ENCODE data around the gene DFFA. TPM values are rescaled to one million over a fixed set of nuclear protein-coding genes. Genes with fewer than 3 reads are reported as not detected.

DFFA gene
- total RNA-seq, 2 donors from 2014 or later = 14.8 to 16.4 TPM

DNA sequence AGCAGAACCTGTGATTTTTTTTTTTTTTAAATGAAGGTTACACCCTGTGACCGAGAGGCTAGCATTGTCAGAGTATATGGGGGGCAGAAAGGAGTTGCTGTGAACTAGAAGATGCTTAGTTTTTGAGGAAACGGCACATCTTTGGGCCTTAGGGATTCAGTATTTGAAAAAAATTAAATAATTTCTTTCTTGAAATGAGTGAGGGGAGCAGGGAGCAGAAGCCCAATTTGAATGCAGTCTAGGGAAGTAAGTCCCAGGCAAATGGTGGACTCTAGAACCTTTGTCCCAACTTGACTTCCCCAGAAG, 45.3 kb upstream of the DFFA start:
- Histone ChIP-seq H3K36me3 (no peaks in the 10 kb centered on the region), H3K4me1 (ENCODE audit: control insufficient read depth in 1 of 2, low read depth in 2 of 2) (peaks cover 0 to 9% of the 10 kb centered on the region in 2 donors), H3K27ac (no peak overlapping the region), H3K27me3 (replicated peaks; ENCODE audit: insufficient read depth) (no peaks in the 10 kb centered on the region), H3K9me3 (no peaks in the 10 kb centered on the region), H3K4me3 (no peak overlapping the region)
- DNase-seq (ENCODE audit: low spot score) (no peak), ATAC-seq (ENCODE audit: insufficient number of reproducible peaks, low FRiP score, low read depth) (no peak)
- TF ChIP-seq, protein P1, sequence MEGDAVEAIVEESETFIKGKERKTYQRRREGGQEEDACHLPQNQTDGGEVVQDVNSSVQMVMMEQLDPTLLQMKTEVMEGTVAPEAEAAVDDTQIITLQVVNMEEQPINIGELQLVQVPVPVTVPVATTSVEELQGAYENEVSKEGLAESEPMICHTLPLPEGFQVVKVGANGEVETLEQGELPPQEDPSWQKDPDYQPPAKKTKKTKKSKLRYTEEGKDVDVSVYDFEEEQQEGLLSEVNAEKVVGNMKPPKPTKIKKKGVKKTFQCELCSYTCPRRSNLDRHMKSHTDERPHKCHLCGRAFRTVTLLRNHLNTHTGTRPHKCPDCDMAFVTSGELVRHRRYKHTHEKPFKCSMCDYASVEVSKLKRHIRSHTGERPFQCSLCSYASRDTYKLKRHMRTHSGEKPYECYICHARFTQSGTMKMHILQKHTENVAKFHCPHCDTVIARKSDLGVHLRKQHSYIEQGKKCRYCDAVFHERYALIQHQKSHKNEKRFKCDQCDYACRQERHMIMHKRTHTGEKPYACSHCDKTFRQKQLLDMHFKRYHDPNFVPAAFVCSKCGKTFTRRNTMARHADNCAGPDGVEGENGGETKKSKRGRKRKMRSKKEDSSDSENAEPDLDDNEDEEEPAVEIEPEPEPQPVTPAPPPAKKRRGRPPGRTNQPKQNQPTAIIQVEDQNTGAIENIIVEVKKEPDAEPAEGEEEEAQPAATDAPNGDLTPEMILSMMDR (IDR thresholded peaks at IDR 0.05) = no peak

DNA sequence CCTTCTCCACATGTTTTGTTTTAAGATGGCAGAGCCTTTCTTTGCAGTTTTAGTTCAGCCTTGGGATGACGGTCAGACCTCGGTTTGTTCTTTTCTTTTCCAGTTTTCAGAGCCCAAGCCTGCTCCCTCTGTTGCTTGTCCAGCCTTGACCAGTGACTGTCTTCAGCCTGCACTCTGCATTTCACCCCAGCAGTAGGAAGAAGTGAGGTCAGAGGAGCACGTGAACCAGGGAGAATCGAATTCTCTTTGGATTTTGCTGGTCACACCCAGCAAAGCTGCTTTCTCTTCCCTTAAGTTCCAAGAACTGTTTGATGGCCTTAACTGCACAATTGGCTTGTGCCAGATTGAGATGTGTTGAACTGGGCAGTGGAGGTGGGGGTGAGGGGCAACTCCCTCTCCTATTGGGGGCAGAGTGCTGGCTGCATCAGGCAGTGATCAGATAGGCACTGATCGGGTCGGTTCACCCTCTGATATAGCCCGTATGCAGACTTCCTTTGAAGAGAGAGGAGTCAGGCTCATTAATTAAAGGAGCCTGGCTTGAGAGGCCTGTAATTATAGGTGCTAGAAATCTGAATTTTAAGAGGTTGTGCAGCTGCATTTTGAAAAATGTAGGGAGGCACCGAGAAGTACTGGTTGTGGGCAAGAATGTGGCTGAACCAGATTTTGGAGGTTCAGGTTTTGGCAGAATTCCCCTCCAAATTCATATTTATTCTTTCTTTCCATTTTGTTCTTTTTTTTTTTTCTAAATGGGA, 44.8 kb upstream of the DFFA start:
- H3K27ac ChIP-seq = no peak overlapping the region
- no peak for ATAC-seq (ENCODE audit: insufficient number of reproducible peaks, low FRiP score, low read depth)
- TF ChIP-seq, protein P1 (IDR thresholded peaks at IDR 0.05) = no peak
- no peaks in the 10 kb centered on the region for H3K9me3 ChIP-seq
- H3K27me3 ChIP-seq (replicated peaks; ENCODE audit: insufficient read depth) = no peaks in the 10 kb centered on the region
- H3K4me3 ChIP-seq = no peak overlapping the region
- DNase-seq (ENCODE audit: low spot score) = no peak
- H3K4me1 ChIP-seq (ENCODE audit: control insufficient read depth in 1 of 2, low read depth in 2 of 2) = peaks cover 0 to 9% of the 10 kb centered on the region in 2 donors
- no peaks in the 10 kb centered on the region for H3K36me3 ChIP-seq

DNA sequence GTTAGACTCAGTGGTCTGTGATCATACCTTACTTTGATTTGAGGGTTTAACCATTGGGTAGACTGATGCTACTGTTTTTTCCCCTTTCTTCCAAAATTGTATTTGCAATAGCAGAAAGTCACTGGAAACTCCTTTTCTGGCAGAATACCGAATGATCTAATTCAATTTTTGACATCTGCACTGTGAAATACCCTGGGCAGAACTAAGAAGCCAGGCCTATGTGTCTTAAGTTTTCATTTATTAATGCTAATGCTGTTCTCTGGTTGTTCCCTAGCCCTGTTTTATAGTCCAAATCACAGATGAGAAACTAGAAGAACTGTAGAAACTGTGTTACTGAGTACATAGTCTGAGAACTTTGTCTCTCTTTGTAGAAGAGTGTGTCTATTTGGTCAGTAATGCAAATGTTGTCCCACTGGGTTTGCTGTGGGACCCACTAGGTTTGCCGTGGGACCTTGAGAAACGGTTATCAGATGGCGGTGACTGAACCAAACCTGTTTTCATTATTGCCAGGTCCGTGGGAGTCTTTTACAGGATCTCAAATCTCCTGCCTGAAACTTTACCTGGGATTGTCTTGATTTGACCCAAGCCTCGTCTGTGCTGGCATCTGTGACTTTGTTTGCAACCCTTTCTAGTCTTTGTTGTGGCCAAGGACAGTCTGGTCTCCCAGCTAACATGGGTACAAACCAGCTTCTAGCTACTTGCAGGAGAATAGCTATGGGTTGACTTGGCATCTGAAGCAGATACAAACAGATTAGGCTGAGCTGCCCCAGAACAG, 43.8 kb upstream of the DFFA start:
- Histone ChIP-seq H3K27ac (no peak overlapping the region), H3K36me3 (no peaks in the 10 kb centered on the region), H3K27me3 (replicated peaks; ENCODE audit: insufficient read depth) (no peaks in the 10 kb centered on the region), H3K4me1 (ENCODE audit: control insufficient read depth in 1 of 2, low read depth in 2 of 2) (peaks cover 1 to 15% of the 10 kb centered on the region in 2 donors), H3K4me3 (no peak overlapping the region), H3K9me3 (no peaks in the 10 kb centered on the region)
- TF ChIP-seq, protein P1 (IDR thresholded peaks at IDR 0.05) = no peak
- no peak for ATAC-seq (ENCODE audit: insufficient number of reproducible peaks, low FRiP score, low read depth)
- no peak for DNase-seq (ENCODE audit: low spot score)

DNA sequence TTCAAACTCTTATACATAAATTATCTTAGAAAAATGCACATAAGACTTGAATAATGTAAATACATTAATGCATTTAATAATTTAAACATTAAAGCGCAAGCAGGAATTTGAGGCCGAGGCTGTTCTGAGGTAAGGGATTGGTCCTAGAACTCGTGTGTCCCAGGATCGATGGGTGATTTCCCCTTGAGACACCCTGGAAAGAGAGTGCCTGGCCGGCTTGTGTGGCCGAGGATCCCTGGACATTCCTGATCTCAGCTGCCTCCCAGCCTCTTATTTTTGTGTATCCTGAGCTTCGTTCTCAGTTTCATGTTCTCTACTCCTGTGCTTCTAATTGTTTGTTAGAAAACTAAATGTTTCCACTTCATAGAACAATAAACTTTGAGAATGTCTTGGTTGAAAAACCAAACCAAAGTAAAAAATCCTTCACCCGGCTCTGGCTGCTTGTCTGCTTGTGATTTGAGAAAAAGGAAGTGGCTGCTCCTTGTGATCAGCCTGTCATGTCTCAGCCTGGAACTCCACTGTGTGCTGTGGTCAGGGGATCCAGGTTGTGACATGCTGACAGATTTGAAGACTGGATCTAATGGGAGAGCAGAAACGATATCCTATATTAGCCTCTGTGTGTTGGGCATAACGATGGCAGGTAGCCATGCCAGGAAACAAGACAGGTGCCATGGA, 43.1 kb upstream of the DFFA start:
- Histone ChIP-seq H3K4me1 (ENCODE audit: control insufficient read depth in 1 of 2, low read depth in 2 of 2) (peaks cover 5 to 23% of the 10 kb centered on the region in 2 donors), H3K36me3 (no peaks in the 10 kb centered on the region), H3K9me3 (no peaks in the 10 kb centered on the region), H3K4me3 (no peak overlapping the region), H3K27ac (no peak overlapping the region), H3K27me3 (replicated peaks; ENCODE audit: insufficient read depth) (no peaks in the 10 kb centered on the region)
- DNase-seq (ENCODE audit: low spot score) (no peak), ATAC-seq (ENCODE audit: insufficient number of reproducible peaks, low FRiP score, low read depth) (no peak)
- TF ChIP-seq, protein P1 (IDR thresholded peaks at IDR 0.05) = no peak

All from thoracic aorta (tissue), 2 donors.